ENCODE data around the gene NISCH. TPM values are rescaled to one million over a fixed set of nuclear protein-coding genes. Genes with fewer than 3 reads are reported as not detected.

NISCH gene
- total RNA-seq, 2 donors from 2014 or later = 29.2 to 49.6 TPM

- H3K36me3 ChIP-seq = peaks cover 77% of the 10 kb centered on the region
- H3K4me3 ChIP-seq = no peak overlapping the region
- no peaks in the 10 kb centered on the region for H3K9me3 ChIP-seq
- peaks cover 0 to 33% of the 10 kb centered on the region in 2 donors for H3K4me1 ChIP-seq
- peak in 1 of 2 donors; percentile 45 for TF ChIP-seq CTCF (IDR thresholded peaks at IDR 0.05)
- DNase-seq (ENCODE audit: low spot score) = no peak
- no peak overlapping the region for H3K27ac ChIP-seq
- H3K27me3 ChIP-seq = no peaks in the 10 kb centered on the region
Observed at GRCh38 chr3:52481819-52482521, 26.6 kb downstream of the NISCH start.

GRCh38 chr3:52483081-52483480 lies 27.7 kb downstream of the NISCH start:
- H3K27ac ChIP-seq = peak overlapping the region; percentile 44 to 72
- no peak overlapping the region for H3K4me3 ChIP-seq
- peaks cover 0 to 33% of the 10 kb centered on the region in 2 donors for H3K4me1 ChIP-seq
- peaks cover 75% of the 10 kb centered on the region for H3K36me3 ChIP-seq
- H3K27me3 ChIP-seq = no peaks in the 10 kb centered on the region
- no peaks in the 10 kb centered on the region for H3K9me3 ChIP-seq
- no peak for TF ChIP-seq CTCF (IDR thresholded peaks at IDR 0.05)
- no peak for DNase-seq (ENCODE audit: low spot score)

- peak overlapping the region; percentile 44 to 72 for H3K27ac ChIP-seq
- no peak overlapping the region for H3K4me3 ChIP-seq
- no peaks in the 10 kb centered on the region for H3K27me3 ChIP-seq
- peaks cover 0 to 35% of the 10 kb centered on the region in 2 donors for H3K4me1 ChIP-seq
- no peak for DNase-seq (ENCODE audit: low spot score)
- no peaks in the 10 kb centered on the region for H3K9me3 ChIP-seq
- TF ChIP-seq CTCF (IDR thresholded peaks at IDR 0.05) = no peak
- peaks cover 75% of the 10 kb centered on the region for H3K36me3 ChIP-seq
Observed at GRCh38 chr3:52483577-52484381, 28.4 kb downstream of the NISCH start.

GRCh38 chr3:52484680-52485461 lies 29.5 kb downstream of the NISCH start:
- DNase-seq (ENCODE audit: low spot score) = no peak
- no peak for TF ChIP-seq CTCF (IDR thresholded peaks at IDR 0.05)
- H3K36me3 ChIP-seq = peaks cover 75% of the 10 kb centered on the region

GRCh38 chr3:52487050-52487787 lies 31.8 kb downstream of the NISCH start:
- Histone ChIP-seq H3K4me1 (peaks cover 0 to 61% of the 10 kb centered on the region in 2 donors), H3K27me3 (no peaks in the 10 kb centered on the region), H3K27ac (no peak overlapping the region), H3K9me3 (no peaks in the 10 kb centered on the region), H3K4me3 (no peak overlapping the region), H3K36me3 (peaks cover 75% of the 10 kb centered on the region)
- TF ChIP-seq CTCF (IDR thresholded peaks at IDR 0.05) = no peak
- DNase-seq (ENCODE audit: low spot score) = no peak

More at GRCh38 chr3:52484680-52485461, 29.5 kb downstream of the NISCH start:
- peaks cover 0 to 41% of the 10 kb centered on the region in 2 donors for H3K4me1 ChIP-seq
- peak overlapping the region; percentile 44 to 72 for H3K27ac ChIP-seq
- no peak overlapping the region for H3K4me3 ChIP-seq
- no peaks in the 10 kb centered on the region for H3K27me3 ChIP-seq
- H3K9me3 ChIP-seq = no peaks in the 10 kb centered on the region
